Activated T-helper 9 cell treated with anti-CD3 and anti-CD28 coated beads, Interleukin-2, amount 50 U/mL, for 16 hours (primary cell): ENCODE results near the gene TMEM45A.
"Not testable (repeated sequence)": the region's sequence is repeated elsewhere in the genome, so short reads cannot be mapped to it uniquely, and the experiment has no call there.

Experiments used
- DNase-seq: peaks from one replicate; pipeline ENCODE4 v3.0.0-alpha.2; 2020; ENCODE audit warnings: low read depth

TMEM45A gene

GRCh38 chr3:100492059-100493006 lies at the start of gene TMEM45A:
TSS of gene TMEM45A (plus strand) at chr3:100492619. CDS start at chr3:100555212, 62,593 bp downstream.
- DNase-seq, result peak; percentile 65

GRCh38 chr3:100443690-100444089 lies 48.7 kb upstream of the TMEM45A start:
- DNase-seq, result no peak

GRCh38 chr3:100447067-100447466 lies 45.4 kb upstream of the TMEM45A start:
- not testable (repeated sequence) for DNase-seq

DNA sequence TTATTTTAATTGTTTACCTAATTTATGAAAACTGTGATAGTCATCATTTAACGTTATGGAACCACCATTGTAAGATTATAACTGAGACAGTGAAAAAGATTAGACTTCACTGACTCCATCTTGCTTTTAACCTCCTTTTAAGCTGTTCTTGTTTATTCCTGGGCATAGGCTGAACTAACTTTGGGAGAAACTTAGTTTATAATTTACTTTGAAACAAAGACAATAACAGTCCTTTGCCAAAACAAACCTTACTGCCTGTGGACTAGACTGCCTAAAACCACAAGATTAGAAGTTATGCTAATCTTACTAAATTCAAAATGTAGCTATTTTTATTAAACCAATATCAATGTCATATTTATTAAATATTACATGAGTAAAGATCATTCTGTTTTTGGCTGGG lies 44.3 kb upstream of the TMEM45A start:
- no peak for DNase-seq

DNA sequence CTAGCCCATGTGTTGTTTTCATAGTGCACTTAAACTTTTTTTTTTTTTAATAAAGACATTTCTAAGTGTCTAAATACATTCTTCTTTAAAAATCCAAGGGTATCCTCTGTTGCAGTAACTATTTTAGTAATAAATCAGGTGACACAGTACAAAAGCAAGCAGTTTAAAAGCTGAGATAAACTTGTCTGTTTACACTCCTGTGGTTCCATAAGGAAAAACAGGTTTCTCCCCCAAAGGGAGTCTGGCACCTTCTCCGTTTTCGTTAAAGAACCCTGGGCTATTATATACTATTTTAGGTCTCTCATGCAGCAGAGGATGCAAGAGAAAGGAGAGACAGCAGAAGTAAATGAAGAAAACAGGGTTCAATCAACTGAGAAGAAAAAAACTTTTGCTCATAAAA lies 43.2 kb upstream of the TMEM45A start:
- DNase-seq, result no peak

DNA sequence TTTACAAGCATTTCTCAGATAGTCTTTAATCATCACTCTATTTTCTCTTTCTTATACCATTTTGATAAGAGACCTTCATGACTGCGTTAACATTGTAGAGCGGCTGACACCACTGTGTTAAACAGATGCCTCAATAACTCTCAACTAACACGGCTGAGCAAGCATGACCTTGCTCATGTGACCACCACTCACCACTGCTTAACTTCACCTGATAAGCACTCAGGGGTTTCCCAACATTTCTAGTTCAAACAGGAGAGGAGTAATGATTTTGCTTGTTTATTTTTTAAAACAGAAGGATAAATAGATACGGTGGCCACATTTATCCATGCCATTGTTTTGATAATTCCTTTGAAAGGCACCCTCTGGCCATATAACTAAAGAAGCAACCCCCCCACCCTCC lies 37.7 kb upstream of the TMEM45A start:
- no peak for DNase-seq

DNA sequence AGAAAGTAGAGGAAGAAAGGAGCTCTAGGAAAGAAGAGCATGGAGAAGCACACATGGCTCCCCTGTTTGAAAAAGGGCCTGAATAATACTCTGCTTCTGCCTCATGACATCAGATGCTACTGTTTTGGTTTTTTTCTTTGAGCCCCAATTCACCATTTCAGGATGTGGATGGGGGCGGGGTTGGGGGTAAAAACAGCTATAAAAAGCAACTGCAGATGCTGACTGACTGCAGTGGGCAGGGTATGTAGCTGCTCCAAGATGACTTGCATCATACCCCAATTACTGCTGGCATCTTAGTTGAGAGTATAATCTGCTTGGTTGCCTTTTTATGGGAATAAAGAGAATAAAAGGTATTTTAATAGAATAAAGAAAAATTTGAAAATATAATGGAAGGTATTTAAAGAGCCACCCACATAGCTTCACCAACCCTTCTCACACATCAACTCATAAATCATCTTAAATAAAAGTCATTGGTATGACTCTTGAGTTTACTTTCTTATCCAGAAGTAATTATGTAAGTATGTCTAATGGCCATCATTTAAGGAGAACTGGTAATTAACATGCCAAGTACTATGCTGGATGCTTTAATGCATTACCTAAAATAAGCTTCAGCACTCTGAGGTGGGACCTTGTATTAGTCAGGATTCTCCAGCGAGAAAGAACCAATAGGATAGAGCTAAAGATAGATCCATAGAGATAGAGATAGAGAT lies 36.4 kb upstream of the TMEM45A start:
- no peak for DNase-seq

DNA sequence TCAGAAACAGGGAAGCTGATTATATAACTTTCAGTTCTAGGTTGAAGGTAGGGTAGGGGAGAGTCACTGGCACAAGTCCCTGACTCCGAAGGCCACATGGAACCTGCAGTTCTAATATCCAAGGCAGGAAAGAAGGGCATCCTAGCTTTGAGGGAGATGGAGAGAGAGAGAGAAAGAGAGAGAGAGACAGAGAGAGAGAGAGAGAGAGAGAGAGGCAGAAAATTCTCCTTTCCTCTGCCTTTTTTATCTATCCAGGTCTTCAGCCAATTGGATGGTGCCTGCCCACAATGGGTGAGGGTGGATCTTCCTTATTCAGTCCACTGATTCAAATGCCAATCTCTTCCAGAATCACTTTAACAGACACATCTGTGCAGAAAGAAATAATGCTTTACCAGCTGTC lies 35.7 kb upstream of the TMEM45A start:
- no peak for DNase-seq

GRCh38 chr3:100457811-100458210 lies 34.6 kb upstream of the TMEM45A start:
- no peak for DNase-seq

GRCh38 chr3:100458814-100459213 lies 33.6 kb upstream of the TMEM45A start:
- DNase-seq, result no peak

DNA sequence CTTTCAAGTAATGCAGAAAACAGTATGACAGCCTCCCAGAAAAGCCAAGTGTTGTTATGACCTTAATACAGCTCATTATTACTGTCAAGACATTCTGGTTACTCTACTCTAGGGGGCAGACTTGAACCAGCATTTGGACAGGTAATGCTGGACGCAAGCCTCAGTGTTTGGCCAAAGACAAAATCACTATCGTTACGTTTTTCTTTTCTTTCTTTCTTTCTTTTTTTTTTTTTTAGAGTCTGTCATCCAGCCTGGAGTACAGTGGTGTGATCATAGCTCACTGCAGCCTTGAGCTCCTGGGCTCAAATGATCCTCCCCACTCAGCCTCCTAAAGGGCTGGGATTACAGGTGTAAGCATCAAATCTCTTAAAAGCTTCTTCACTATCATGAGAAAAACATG lies 29.4 kb upstream of the TMEM45A start:
- DNase-seq, result no peak

- DNase-seq, result no peak
These were observed 28.7 kb upstream of the TMEM45A start for GRCh38 chr3:100463646-100464155.

DNA sequence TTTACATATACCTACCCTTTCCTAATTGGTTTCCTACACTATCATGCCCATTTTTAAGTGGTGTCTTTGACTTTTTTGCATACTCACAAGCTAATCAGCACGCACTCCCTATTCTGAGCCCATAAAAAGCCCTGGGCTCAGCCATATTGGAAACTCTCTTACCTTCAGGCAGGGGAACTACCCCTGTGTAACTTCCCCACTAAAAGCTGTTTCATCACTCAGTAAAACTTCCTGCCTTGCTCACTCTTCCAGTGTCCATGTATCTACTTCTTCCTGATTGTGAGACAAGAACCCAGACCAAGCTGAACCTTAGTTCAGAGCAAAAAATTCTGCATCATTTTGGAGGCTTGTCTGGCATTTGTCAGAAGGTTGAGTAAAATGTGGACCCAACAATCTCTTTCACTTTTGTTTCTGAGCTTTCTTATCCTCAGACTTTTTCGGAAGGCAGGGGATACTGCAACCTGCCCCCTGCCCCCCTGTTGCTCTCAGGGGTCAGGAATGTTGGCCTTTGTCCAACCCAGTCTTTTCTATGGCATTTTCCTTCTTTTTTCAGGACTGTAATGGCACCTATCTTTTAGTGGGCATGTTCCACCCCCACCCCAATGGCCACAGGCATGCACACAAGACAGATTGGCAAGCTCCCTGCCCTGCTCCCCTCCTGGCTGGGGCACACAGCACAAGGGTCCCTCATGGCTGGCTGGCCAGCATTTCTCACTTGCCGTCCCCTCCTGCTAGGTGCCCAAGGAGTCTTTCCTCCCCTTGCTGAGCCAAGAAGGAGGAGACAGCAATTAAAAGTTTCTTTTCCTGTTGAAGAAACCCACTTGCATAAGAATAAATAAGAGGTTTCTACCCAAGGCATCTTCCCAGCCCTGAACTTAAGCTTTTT lies 26.3 kb upstream of the TMEM45A start:
- DNase-seq, result no peak

DNA sequence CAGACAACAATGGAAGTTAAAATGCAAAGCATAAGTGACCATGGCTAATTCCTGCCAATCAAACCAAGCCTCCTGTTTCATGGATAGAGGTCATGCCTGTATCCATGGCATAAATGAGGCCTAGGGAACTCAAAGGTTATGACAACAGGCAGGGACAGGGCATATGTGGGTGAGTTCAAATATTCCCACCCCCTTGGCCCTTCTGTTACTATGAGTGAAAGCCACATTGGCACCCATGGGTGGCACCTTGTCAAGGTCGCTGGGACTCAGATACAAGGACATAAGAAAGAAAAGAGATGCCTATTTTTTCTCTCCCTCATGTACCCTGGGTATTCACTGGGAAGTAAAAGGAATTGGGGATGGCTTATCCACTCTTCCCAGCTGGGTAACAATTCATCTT lies 25.3 kb upstream of the TMEM45A start:
- no peak for DNase-seq

DNA sequence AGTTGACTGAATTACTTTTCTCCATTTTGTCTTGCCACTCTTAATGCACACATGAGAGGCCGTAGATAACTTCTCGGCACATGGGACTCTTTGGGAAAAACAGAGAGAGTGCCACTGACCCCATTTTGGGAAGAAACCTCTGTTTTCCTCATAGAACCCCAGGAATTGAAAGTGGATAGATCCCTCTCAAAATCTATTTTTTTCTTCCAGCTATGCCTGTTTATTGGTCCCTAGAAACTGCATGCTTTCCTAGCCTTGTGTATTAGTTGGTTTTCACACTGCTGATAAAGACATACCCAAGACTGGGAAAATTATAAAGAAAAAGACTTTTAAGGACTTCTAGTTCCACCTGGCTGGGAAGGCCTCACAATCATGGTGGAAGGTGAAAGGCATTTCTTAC lies 23.7 kb upstream of the TMEM45A start:
- DNase-seq, result no peak

- no peak for DNase-seq
These were observed 21.5 kb upstream of the TMEM45A start for GRCh38 chr3:100470951-100471350.

DNA sequence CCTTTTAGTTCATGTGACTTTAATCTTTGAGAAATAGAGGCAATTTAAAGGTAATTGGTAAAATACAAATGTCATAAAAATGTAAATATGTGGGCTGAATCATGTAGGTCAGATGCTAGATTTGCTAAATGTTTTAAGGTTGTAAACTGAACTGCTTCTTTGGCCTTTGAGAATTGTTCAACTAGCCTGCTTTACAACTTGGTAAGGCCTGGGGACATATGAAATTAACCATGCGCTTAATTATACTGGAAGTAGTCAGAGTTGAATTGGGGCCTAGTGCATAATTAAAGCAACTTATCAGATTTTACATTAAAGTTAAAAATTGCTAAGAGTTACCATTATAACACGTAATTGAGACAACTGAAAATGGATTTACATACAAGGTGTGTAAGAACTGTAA lies 21.0 kb upstream of the TMEM45A start:
- no peak for DNase-seq

DNA sequence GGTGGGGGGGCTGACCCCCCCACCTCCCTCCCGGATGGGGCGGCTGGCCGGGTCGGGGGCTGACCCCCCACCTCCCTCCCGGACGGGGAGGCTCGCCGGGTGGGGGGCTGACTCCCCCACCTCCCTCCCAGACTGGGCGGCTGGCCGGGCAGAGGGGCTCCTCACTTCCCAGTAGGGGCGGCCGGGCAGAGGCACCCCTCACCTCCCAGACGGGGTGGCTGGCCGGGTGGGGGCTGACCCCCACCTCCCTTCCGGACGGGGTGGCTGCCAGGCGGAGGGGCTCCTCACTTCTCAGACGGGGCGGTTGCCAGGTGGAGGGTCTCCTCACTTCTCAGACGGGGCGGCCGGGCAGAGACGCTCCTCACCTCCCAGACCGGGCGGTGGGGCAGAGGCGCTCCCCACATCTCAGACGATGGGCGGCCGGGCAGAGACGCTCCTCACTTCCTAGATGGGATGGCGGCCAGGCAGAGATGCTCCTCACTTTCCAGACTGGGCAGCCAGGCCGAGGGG lies 14.5 kb upstream of the TMEM45A start:
- not testable (repeated sequence) for DNase-seq

DNA sequence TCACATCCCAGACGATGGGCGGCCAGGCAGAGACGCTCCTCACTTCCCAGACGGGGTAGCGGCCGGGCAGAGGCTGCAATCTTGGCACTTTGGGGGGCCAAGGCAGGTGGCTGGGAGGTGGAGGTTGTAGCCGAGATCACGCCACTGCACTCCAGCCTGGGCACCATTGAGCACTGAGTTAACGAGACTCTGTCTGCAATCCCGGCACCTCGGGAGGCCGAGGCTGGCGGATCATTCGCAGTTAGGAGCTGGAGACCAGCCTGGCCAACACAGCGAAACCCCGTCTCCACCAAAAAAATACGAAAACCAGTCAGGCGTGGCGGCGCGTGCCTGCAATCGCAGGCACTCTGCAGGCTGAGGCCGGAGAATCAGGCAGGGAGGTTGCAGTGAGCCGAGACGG lies 13.9 kb upstream of the TMEM45A start:
- DNase-seq, result not testable (repeated sequence)

DNA sequence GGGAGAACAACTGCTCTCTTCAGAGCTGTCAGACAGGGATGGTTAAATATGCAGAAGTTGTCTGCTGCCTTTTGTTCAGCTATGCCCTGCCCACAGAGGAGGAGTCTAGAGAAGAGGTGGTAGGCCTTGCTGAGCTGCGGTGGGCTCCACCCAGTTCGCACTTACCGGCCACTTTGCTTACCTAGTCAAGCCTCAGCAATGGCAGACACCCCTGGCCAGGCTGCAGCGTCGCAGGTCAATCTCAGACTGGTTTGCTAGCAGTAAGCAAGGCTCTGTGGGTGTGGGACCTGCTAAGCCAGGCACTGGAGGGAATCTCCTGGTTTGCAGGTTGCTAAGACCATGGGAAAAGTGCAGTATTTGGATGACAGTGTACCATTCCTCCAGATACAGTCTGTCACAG lies 12.3 kb upstream of the TMEM45A start:
- no peak for DNase-seq

DNA sequence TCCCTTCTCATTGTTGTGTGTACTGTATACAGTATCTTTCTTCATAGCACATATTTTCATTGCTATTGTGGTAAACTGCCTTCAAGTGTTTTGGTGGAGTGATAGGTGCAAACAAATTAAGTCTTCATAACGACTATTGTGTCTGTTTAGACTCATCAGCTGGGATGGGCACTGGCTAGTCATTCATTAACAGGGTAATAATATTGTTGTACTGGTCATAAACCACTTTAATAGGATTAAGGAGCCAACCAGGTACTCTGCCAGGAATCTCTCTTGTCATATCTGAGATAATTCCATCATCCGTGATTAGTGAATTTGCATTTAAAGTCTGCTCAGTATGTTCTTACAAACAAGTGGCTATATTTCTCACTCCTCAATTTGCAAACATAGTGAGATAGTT lies 10.2 kb upstream of the TMEM45A start:
- DNase-seq, result no peak

GRCh38 chr3:100483529-100483928 lies 8.9 kb upstream of the TMEM45A start:
- DNase-seq, result no peak
